IPS DF 6.9 (cell line): ENCODE data around the gene ENKD1.

Experiments
- DNase-seq: peaks from one replicate; pipeline ENCODE4 v3.0.0-alpha.2; 2013; ENCODE audit warnings: low read depth, low spot score
- H3K27ac ChIP-seq: one replicate; pipeline ENCODE4 v1.5.1; 2013; ENCODE audit warnings: low read length, control low read depth
- H3K27me3 ChIP-seq: 2 replicates; pipeline ENCODE4 v1.6.1; 2013; ENCODE audit warnings: mild to moderate bottlenecking, low read length; ENCODE audit not compliant: control insufficient read depth, insufficient read depth
- H3K36me3 ChIP-seq: 2 replicates; pipeline ENCODE4 v1.6.1; 2013; ENCODE audit warnings: low read length; ENCODE audit not compliant: control insufficient read depth, insufficient read depth
- H3K4me1 ChIP-seq: 2 replicates; pipeline ENCODE4 v1.6.1; 2013; ENCODE audit warnings: low read length; ENCODE audit not compliant: control insufficient read depth, insufficient read depth
- H3K4me3 ChIP-seq: 2 replicates; pipeline ENCODE4 v1.5.1; 2013; ENCODE audit warnings: mild to moderate bottlenecking, low read length
- H3K9me3 ChIP-seq: 2 replicates; pipeline ENCODE4 v1.6.1; 2013; ENCODE audit warnings: low read length, inconsistent platforms; ENCODE audit not compliant: control insufficient read depth, insufficient read depth
- WGBS: extraction: QIAGEN DNeasy Blood & Tissue Kit; methylation state at CpG from one replicate; pipeline ENCODE4 v1.1.7; 2013; ENCODE audit warnings: mixed read lengths, missing lambda C conversion rate; ENCODE audit not compliant: insufficient read length, insufficient coverage; 5-methylcytosine and 5-hydroxymethylcytosine counted together

Gene ENKD1

GRCh38 chr16:67657751-67658518, 8.6 kb downstream of the ENKD1 start:
- peaks cover 7% of the 10 kb centered on the region for H3K4me1 ChIP-seq
- no peaks in the 10 kb centered on the region for H3K9me3 ChIP-seq
- peaks cover 6% of the 10 kb centered on the region; the same call in 1 of the 2 replicates for H3K36me3 ChIP-seq
- WGBS, result no CpG with 5 or more reads among the region's 18 CpGs
- no peaks in the 10 kb centered on the region for H3K27me3 ChIP-seq
- H3K27ac ChIP-seq, result no peak overlapping the region
- no peak for DNase-seq
- no peak overlapping the region for H3K4me3 ChIP-seq

- no CpG with 5 or more reads among the region's 16 CpGs for WGBS
- Histone ChIP-seq H3K36me3 (peaks cover 6% of the 10 kb centered on the region; the same call in 1 of the 2 replicates), H3K4me3 (no peak overlapping the region), H3K27ac (no peak overlapping the region), H3K4me1 (peaks cover 7% of the 10 kb centered on the region), H3K9me3 (no peaks in the 10 kb centered on the region), H3K27me3 (no peaks in the 10 kb centered on the region)
- no peak for DNase-seq
These were observed 9.4 kb downstream of the ENKD1 start for GRCh38 chr16:67657017-67657608.

GRCh38 chr16:67656344-67657016, 10.1 kb downstream of the ENKD1 start:
- Histone ChIP-seq H3K9me3 (no peaks in the 10 kb centered on the region), H3K36me3 (peaks cover 10% of the 10 kb centered on the region), H3K4me3 (no peak overlapping the region), H3K4me1 (peaks cover 7% of the 10 kb centered on the region), H3K27me3 (no peaks in the 10 kb centered on the region), H3K27ac (no peak overlapping the region)
- DNase-seq, result no peak
- no CpG with 5 or more reads among the region's 9 CpGs for WGBS

DNA sequence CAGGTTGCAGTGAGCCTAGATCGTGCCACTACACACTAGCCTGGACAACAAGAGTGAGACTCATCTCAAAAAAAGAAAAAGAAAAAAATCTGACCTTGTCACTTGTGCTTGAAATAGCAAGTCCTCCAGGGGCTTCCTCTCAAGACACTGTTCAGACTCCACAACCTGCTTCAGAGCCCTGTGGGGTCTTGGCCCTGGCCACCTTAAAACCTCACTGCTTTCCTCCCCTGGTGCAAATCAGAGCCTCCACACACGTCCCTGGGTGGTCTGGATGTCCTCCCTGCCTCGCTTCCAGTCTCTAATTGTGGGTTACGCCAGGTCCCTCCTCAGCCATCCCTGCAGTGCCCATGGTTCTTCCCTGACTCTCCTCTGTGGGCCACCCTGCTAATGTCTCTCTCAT, 11.2 kb downstream of the ENKD1 start:
- H3K36me3 ChIP-seq, result peaks cover 11% of the 10 kb centered on the region
- DNase-seq, result no peak
- no CpG with 5 or more reads among the region's 4 CpGs for WGBS

GRCh38 chr16:67654403-67654911, 12.1 kb downstream of the ENKD1 start:
- peaks cover 10% of the 10 kb centered on the region for H3K4me1 ChIP-seq
- WGBS, result no CpG with 5 or more reads among the region's 30 CpGs
- no peak overlapping the region for H3K4me3 ChIP-seq
- no peaks in the 10 kb centered on the region for H3K27me3 ChIP-seq
- DNase-seq, result no peak
- peaks cover 11% of the 10 kb centered on the region for H3K36me3 ChIP-seq
- no peak overlapping the region for H3K27ac ChIP-seq
- H3K9me3 ChIP-seq, result no peaks in the 10 kb centered on the region

More for the DNA sequence above, 11.2 kb downstream of the ENKD1 start:
- no peaks in the 10 kb centered on the region for H3K9me3 ChIP-seq
- peaks cover 7% of the 10 kb centered on the region for H3K4me1 ChIP-seq
- H3K27ac ChIP-seq, result no peak overlapping the region
- H3K27me3 ChIP-seq, result no peaks in the 10 kb centered on the region
- H3K4me3 ChIP-seq, result no peak overlapping the region

GRCh38 chr16:67653789-67654402, 12.7 kb downstream of the ENKD1 start:
- Histone ChIP-seq H3K4me1 (peaks cover 7% of the 10 kb centered on the region), H3K9me3 (no peaks in the 10 kb centered on the region), H3K27me3 (no peaks in the 10 kb centered on the region), H3K36me3 (peaks cover 13% of the 10 kb centered on the region), H3K27ac (no peak overlapping the region), H3K4me3 (peak overlapping the region; percentile 55; the same call in 1 of the 2 replicates)
- no CpG with 5 or more reads among the region's 25 CpGs for WGBS
- DNase-seq, result no peak

DNA sequence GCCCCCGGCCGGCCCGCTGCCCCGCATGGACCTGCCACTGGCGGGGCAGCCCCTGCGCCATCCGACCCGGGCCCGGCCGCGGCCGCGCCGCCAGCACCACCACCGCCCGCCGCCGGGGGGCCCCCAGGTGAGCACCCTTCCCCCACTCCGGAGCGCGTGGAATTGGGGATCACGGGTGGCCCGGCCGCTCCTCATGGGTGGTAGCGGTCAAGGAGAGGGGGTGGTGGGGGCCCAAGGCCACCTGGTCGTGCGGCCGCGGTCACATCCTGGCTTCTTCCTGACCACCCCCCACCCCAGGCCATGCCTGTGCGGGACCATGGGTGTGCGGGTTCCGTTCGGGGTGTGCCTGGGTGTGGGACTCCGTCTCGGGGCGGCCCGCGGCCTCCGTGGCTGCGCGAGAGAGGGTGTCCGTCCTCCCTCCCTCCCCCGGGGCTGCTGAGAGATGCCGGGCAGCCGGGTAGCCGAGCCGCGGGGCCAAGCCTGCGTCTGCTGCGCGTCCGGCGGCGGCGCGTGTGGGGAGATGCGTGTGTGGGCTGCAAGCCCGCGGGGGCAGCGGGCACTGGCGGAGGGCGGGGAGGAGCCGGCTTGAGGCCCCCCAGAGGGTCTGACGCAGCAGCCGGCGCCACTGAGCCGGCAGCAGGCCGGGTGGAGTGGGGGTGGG, 13.3 kb downstream of the ENKD1 start:
- Histone ChIP-seq H3K4me1 (peaks cover 5% of the 10 kb centered on the region), H3K4me3 (peak overlapping the region; percentile 55; the same call in 1 of the 2 replicates), H3K9me3 (no peaks in the 10 kb centered on the region), H3K36me3 (peaks cover 11% of the 10 kb centered on the region), H3K27ac (no peak overlapping the region), H3K27me3 (no peaks in the 10 kb centered on the region)
- no peak for DNase-seq
- no CpG with 5 or more reads among the region's 68 CpGs for WGBS

GRCh38 chr16:67652578-67653127, 13.9 kb downstream of the ENKD1 start:
- Histone ChIP-seq H3K4me1 (peaks cover 5% of the 10 kb centered on the region), H3K4me3 (peak overlapping the region; percentile 55; the same call in 1 of the 2 replicates), H3K27ac (no peak overlapping the region), H3K36me3 (peaks cover 8% of the 10 kb centered on the region), H3K27me3 (no peaks in the 10 kb centered on the region), H3K9me3 (no peaks in the 10 kb centered on the region)
- no CpG with 5 or more reads among the region's 59 CpGs for WGBS
- no peak for DNase-seq

- Histone ChIP-seq H3K36me3 (peaks cover 8% of the 10 kb centered on the region), H3K4me1 (peaks cover 5% of the 10 kb centered on the region), H3K27ac (no peak overlapping the region), H3K4me3 (no peak overlapping the region), H3K27me3 (no peaks in the 10 kb centered on the region), H3K9me3 (no peaks in the 10 kb centered on the region)
- WGBS, result no CpG with 5 or more reads among the region's 4 CpGs
- no peak for DNase-seq
These were observed 14.7 kb downstream of the ENKD1 start for GRCh38 chr16:67651847-67652246.
